A673 (cell line): ENCODE measurements around the gene MYOCD. TPM values are rescaled to one million over a fixed set of nuclear protein-coding genes. Genes with fewer than 3 reads are reported as not detected.

Experiments used
- BruUV-seq: library from RNA; stranded (reverse); fragments of 400-500 nt; replicated peaks from 2 replicates; lab custom pipeline; 2021; lab: Mats Ljungman, UMichigan
- CTCF ChIA-PET: fragments of 300-600 bp; sonication (Branson Sonifier 250); formaldehyde crosslinking; loops from one replicate; lab custom pipeline; 2022; ENCODE audit warnings: antibody characterized with exemption; lab: Charles Lee
- POLR2A ChIA-PET: fragments of 300-600 bp; sonication (Branson Sonifier 250); formaldehyde crosslinking; loops from one replicate; lab custom pipeline; 2022; ENCODE audit warnings: antibody characterized with exemption; ENCODE audit not compliant: low non-redundant PET; lab: Charles Lee
- DNase-seq: peaks from one replicate; pipeline ENCODE4 v3.0.0-alpha.2; 2015; ENCODE audit warnings: low spot score
- H3K27ac ChIP-seq: fragments of 200-600 bp; sonication (generic); 2 replicates; pipeline ENCODE4 v1.5.1; 2016; ENCODE audit warnings: mixed run types, low read depth, mild to moderate bottlenecking, mixed read lengths, antibody characterized with exemption, low read length; ENCODE audit not compliant: poor library complexity, severe bottlenecking
- H3K27me3 ChIP-seq: fragments of 200-600 bp; sonication (generic); replicated peaks from 2 replicates; pipeline ENCODE4 v1.6.1; 2017; ENCODE audit warnings: mixed run types, low read depth, mild to moderate bottlenecking, mixed read lengths, antibody characterized with exemption, low read length; ENCODE audit not compliant: insufficient read depth, poor library complexity
- H3K36me3 ChIP-seq: fragments of 200-600 bp; sonication (generic); 2 replicates; pipeline ENCODE4 v1.6.1; 2016; ENCODE audit warnings: mixed run types, mild to moderate bottlenecking, mixed read lengths, antibody characterized with exemption, low read length; ENCODE audit not compliant: insufficient read depth, poor library complexity, severe bottlenecking
- H3K4me1 ChIP-seq: fragments of 200-600 bp; sonication (generic); 2 replicates; pipeline ENCODE4 v1.6.1; 2017; ENCODE audit warnings: mixed run types, mild to moderate bottlenecking, mixed read lengths, antibody characterized with exemption, low read length; ENCODE audit not compliant: insufficient read depth, poor library complexity, severe bottlenecking
- H3K4me3 ChIP-seq: fragments of 200-600 bp; sonication (generic); 2 replicates; pipeline ENCODE4 v1.5.1; 2016; ENCODE audit warnings: low read depth, mixed run types, mild to moderate bottlenecking, mixed read lengths, low read length; ENCODE audit not compliant: poor library complexity, severe bottlenecking
- H3K9me3 ChIP-seq: fragments of 200-600 bp; sonication (generic); 2 replicates; pipeline ENCODE4 v1.6.1; 2016; ENCODE audit warnings: mixed run types, low read depth, mild to moderate bottlenecking, mixed read lengths, antibody characterized with exemption, low read length; ENCODE audit not compliant: poor library complexity, severe bottlenecking
- EZH2 ChIP-seq: fragments of 200-600 bp; sonication (generic); IDR thresholded peaks from 2 replicates; pipeline ENCODE4 v1.6.1; 2017; ENCODE audit warnings: borderline replicate concordance, low read depth, mild to moderate bottlenecking, mixed read lengths, antibody characterized with exemption, low read length; ENCODE audit not compliant: poor library complexity, severe bottlenecking
- intact Hi-C: fragments of 100-400 bp; cut with micrococcal nuclease; formaldehyde crosslinking; loops from one replicate; pipeline ENCODE4 v1.10.0; 2022; ENCODE audit not compliant: unreplicated experiment
- total RNA-seq: library from RNA; stranded (reverse); gene quantifications from 2 replicates; pipeline ENCODE4 v1.2.3, GENCODE V29; 2021
- TF ChIP-seq, protein P1 (sequence below): fragments of 300-800, 200-600 bp; sonication (generic); conservative IDR thresholded peaks from 2 replicates; pipeline ENCODE4 v1.5.1; 2017; ENCODE audit warnings: low read depth, mild to moderate bottlenecking, antibody characterized with exemption, low read length, moderate library complexity, mixed read lengths

MYOCD gene
- total RNA-seq, 1 experiment from 2014 or later: not detected

DNA sequence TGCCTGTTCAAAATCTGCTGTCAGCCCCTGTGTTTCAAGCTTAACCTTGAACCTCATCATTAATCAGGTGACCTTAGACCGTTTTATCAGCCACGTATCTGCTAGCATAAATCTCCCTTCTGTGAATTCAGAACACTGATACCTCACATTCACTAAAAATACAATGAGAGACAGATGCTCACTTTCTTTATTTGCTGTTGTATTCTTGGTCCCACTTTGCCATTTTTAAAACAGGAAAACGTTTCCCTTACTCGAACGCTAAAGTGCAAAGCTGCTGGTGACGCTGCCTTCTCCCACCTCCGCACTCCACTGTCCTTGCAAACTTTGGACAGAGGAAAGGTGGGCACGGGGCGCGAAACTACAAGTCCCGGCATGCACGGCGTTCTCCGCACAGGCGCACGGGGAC, 123.4 kb downstream of the MYOCD start:
- no TSS peak for BruUV-seq
- CTCF ChIA-PET: no interaction called here
- POLR2A ChIA-PET: no interaction called here
- Histone ChIP-seq H3K9me3 (no peaks in the 10 kb centered on the region), H3K4me3 (peak overlapping the region; percentile 57), H3K27me3 (peaks cover 30% of the 10 kb centered on the region), H3K4me1 (no peaks in the 10 kb centered on the region), H3K27ac (no peak overlapping the region), H3K36me3 (no peaks in the 10 kb centered on the region)
- intact Hi-C loops: loop anchor here (2.0 kb wide), 1 partner anchor 214 kb away; no protein-coding TSS in a partner anchor
- no peak for TF ChIP-seq EZH2
- TF ChIP-seq, protein P1, sequence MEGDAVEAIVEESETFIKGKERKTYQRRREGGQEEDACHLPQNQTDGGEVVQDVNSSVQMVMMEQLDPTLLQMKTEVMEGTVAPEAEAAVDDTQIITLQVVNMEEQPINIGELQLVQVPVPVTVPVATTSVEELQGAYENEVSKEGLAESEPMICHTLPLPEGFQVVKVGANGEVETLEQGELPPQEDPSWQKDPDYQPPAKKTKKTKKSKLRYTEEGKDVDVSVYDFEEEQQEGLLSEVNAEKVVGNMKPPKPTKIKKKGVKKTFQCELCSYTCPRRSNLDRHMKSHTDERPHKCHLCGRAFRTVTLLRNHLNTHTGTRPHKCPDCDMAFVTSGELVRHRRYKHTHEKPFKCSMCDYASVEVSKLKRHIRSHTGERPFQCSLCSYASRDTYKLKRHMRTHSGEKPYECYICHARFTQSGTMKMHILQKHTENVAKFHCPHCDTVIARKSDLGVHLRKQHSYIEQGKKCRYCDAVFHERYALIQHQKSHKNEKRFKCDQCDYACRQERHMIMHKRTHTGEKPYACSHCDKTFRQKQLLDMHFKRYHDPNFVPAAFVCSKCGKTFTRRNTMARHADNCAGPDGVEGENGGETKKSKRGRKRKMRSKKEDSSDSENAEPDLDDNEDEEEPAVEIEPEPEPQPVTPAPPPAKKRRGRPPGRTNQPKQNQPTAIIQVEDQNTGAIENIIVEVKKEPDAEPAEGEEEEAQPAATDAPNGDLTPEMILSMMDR: no peak
- DNase-seq: no peak

DNA sequence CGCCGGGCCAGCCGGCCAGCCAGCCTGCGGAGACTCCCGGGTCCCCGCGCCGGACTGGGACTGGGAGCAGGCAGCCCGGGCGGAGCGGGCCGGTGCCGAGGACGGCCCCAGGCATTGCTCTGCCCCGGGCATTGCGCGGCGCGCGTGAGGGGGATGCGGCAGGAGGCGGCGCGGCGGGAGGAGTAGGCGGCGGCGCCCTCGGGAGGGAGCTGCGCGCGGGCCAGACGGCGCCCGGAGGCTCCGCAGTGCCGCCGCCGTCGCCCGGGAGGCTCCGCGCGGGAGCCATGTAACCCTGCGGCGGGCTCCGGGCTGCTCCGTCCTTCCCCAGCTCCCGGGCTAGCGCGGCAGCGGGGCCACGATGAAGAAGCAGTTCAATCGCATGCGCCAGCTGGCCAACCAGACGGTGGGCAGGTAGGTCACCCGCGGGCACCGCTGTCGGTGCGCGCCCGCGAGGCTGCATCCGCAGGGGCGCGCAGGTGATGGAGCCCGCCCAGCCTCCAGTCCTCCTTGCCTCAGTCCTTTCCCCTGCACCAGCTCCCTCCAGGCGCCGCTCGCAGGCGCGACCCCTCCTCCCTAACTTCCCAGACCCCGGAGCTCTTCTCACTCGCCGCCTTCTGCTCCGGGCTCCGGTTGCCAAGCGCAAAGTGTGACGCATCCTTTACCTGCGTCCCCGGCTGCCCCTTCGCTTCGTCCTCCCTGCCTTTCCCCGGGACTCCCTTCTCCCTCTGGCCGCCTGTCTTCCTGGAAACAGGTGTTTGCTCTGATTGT, 124.0 kb downstream of the MYOCD start, which contains the start of gene ARHGAP44:
TSS of gene ARHGAP44 (plus strand) at position 18 of the 768 bp plus-strand sequence. CDS start at position 359, 341 bp downstream.
- BruUV-seq: no TSS peak
- peak; percentile 58 for DNase-seq
- POLR2A ChIA-PET: interaction anchor here (0.6 kb wide), 1 partner anchor 56 kb away, joined by 3 read pairs; no protein-coding TSS in a partner anchor
- Histone ChIP-seq H3K27ac (no peak within 1 kb of the TSS), H3K27me3 (peaks cover 30% of the 10 kb centered on the region), H3K36me3 (no peaks in the 10 kb centered on the region), H3K9me3 (no peaks in the 10 kb centered on the region), H3K4me3 (peak within 1 kb of the TSS; percentile 57), H3K4me1 (no peaks in the 10 kb centered on the region)
- TF ChIP-seq, protein P1: no peak
- no peak for TF ChIP-seq EZH2
- CTCF ChIA-PET: interaction anchor here (0.6 kb wide), 1 partner anchor 340 kb away, joined by 11 read pairs; no protein-coding TSS in a partner anchor
- intact Hi-C loops: loop anchor here (2.0 kb wide), 1 partner anchor 213 kb away; no protein-coding TSS in a partner anchor

DNA sequence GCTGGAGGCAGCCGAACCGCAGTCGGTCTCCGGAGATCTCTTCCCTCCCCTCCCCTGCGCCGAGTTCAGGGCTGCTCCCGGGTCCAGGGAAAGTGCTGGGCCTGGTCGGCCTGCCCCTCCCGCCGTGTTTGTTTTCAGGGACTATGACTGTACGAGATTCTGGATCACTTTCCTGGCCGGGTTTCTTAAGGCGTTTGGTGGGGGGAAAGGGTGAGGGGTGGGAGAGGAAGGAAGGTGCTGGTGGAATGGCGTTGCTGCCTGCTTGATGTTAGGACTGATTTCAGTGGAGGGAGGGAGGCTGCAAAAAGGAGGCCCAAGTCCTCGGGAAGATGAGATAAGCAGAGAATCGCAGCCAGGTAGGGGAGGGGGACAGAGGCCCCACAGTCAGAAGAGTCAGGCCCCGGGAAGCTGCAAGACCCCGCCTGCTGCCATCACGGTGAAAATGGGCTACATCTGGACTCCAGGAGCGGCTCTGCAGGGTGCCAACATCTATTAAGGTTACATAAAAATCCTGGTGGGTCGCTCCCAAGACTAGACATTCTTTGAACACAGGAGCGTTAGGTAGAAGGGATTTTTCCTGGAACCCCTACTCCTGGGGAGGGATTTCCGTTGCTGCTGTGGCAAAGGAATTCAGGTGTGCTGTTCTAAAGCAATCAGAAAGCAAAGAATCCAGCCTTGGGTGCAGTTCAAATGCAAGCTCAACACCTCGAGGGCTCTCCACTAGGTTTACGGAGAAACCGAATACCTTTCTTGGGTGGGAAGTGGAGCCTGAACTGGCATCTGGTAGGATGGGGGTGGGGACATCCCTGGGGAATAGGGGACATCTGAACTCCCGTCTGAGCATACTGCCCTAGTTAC, 124.8 kb downstream of the MYOCD start:
- Histone ChIP-seq H3K27me3 (peaks cover 30% of the 10 kb centered on the region), H3K9me3 (no peaks in the 10 kb centered on the region)

More for the DNA sequence above, 124.8 kb downstream of the MYOCD start:
- intact Hi-C loops: no loop called here
- Histone ChIP-seq H3K4me3 (peak overlapping the region; percentile 57), H3K36me3 (no peaks in the 10 kb centered on the region), H3K27ac (no peak overlapping the region), H3K4me1 (no peaks in the 10 kb centered on the region)
- no peak for TF ChIP-seq EZH2
- TF ChIP-seq, protein P1: no peak
- ChIA-PET CTCF (no interaction called here), POLR2A (no interaction called here)
- BruUV-seq: no TSS peak
- no peak for DNase-seq
